BE2C (cell line): Measurements from ENCODE around the gene BEST3.

ENCODE experiments used
- DNase-seq: peaks from one replicate; pipeline ENCODE4 v3.0.0-alpha.2; 2020
- H3K27me3 ChIP-seq: fragments of 250-450 bp; sonication (Bioruptor Pico); 2 replicates; pipeline ENCODE4 v1.5.1; 2020; ENCODE audit warnings: mild to moderate bottlenecking
- H3K36me3 ChIP-seq: fragments of 250-450 bp; sonication (Bioruptor Pico); 2 replicates; pipeline ENCODE4 v1.5.1; 2020; ENCODE audit warnings: mild to moderate bottlenecking
- H3K4me1 ChIP-seq: fragments of 250-450 bp; sonication (Bioruptor Pico); 2 replicates; pipeline ENCODE4 v1.5.1; 2020
- H3K4me3 ChIP-seq: 2 replicates; pipeline ENCODE4 v1.5.1; 2011; ENCODE audit warnings: low read depth, low read length
- H3K9me3 ChIP-seq: fragments of 250-450 bp; sonication (Bioruptor Pico); 2 replicates; pipeline ENCODE4 v1.5.1; 2020
- TF ChIP-seq, protein P1 (sequence below): IDR thresholded peaks from 2 replicates; pipeline ENCODE4 v1.5.1; 2012; ENCODE audit warnings: mild to moderate bottlenecking, low read depth, low read length

The BEST3 gene

DNA sequence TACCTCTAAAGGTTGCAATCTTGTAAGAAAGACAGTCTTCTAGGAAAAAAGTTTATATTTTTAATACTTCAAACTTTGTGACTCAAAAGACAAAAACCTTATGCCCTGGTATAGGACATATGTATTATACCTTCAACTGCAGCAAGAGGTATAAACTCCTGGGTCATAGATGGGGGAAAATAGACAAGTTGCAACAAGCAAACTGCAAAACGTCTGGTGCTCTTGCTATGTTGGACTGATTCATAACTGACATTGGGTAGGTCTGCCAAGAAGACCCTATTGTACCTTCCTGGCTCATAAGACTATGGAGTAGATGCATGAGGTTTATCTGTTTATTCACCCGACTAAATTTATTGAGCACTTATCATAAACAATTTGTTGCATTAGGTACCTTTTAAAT lies 40.9 kb downstream of the BEST3 start:
- peaks cover 10% of the 10 kb centered on the region; the same call in 1 of the 2 replicates for H3K27me3 ChIP-seq
- TF ChIP-seq, protein P1, sequence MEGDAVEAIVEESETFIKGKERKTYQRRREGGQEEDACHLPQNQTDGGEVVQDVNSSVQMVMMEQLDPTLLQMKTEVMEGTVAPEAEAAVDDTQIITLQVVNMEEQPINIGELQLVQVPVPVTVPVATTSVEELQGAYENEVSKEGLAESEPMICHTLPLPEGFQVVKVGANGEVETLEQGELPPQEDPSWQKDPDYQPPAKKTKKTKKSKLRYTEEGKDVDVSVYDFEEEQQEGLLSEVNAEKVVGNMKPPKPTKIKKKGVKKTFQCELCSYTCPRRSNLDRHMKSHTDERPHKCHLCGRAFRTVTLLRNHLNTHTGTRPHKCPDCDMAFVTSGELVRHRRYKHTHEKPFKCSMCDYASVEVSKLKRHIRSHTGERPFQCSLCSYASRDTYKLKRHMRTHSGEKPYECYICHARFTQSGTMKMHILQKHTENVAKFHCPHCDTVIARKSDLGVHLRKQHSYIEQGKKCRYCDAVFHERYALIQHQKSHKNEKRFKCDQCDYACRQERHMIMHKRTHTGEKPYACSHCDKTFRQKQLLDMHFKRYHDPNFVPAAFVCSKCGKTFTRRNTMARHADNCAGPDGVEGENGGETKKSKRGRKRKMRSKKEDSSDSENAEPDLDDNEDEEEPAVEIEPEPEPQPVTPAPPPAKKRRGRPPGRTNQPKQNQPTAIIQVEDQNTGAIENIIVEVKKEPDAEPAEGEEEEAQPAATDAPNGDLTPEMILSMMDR: no peak
- DNase-seq: no peak
- no peak overlapping the region for H3K4me3 ChIP-seq
- H3K36me3 ChIP-seq: no peaks in the 10 kb centered on the region
- H3K4me1 ChIP-seq: no peaks in the 10 kb centered on the region
- no peaks in the 10 kb centered on the region for H3K9me3 ChIP-seq

- no peak for DNase-seq
Observed at GRCh38 chr12:69657376-69658137, 41.5 kb downstream of the BEST3 start.

GRCh38 chr12:69655616-69656340 lies 43.3 kb downstream of the BEST3 start:
- H3K27me3 ChIP-seq: peaks cover 2% of the 10 kb centered on the region; the same call in 1 of the 2 replicates
- no peaks in the 10 kb centered on the region for H3K9me3 ChIP-seq
- no peak overlapping the region for H3K4me3 ChIP-seq
- H3K36me3 ChIP-seq: no peaks in the 10 kb centered on the region
- TF ChIP-seq, protein P1: no peak
- no peak for DNase-seq
- H3K4me1 ChIP-seq: no peaks in the 10 kb centered on the region

More at GRCh38 chr12:69657376-69658137, 41.5 kb downstream of the BEST3 start:
- TF ChIP-seq, protein P1: no peak
- H3K27me3 ChIP-seq: peaks cover 10% of the 10 kb centered on the region; the same call in 1 of the 2 replicates
- no peak overlapping the region for H3K4me3 ChIP-seq
- no peaks in the 10 kb centered on the region for H3K4me1 ChIP-seq
- no peaks in the 10 kb centered on the region for H3K36me3 ChIP-seq
- H3K9me3 ChIP-seq: no peaks in the 10 kb centered on the region

GRCh38 chr12:69653703-69654102 lies 45.4 kb downstream of the BEST3 start:
- TF ChIP-seq, protein P1: no peak
- Histone ChIP-seq H3K4me3 (no peak overlapping the region), H3K9me3 (no peaks in the 10 kb centered on the region), H3K36me3 (no peaks in the 10 kb centered on the region), H3K4me1 (no peaks in the 10 kb centered on the region), H3K27me3 (no peaks in the 10 kb centered on the region)
- DNase-seq: no peak

GRCh38 chr12:69651922-69652321 lies 47.2 kb downstream of the BEST3 start:
- Histone ChIP-seq H3K9me3 (no peaks in the 10 kb centered on the region), H3K27me3 (peaks cover 5% of the 10 kb centered on the region; the same call in 1 of the 2 replicates), H3K4me3 (no peak overlapping the region), H3K4me1 (no peaks in the 10 kb centered on the region), H3K36me3 (no peaks in the 10 kb centered on the region)
- TF ChIP-seq, protein P1: no peak
- DNase-seq: no peak

GRCh38 chr12:69649529-69649928 lies 49.6 kb downstream of the BEST3 start:
- H3K9me3 ChIP-seq: no peaks in the 10 kb centered on the region
- H3K4me3 ChIP-seq: no peak overlapping the region
- no peaks in the 10 kb centered on the region for H3K36me3 ChIP-seq
- DNase-seq: no peak
- no peaks in the 10 kb centered on the region for H3K4me1 ChIP-seq
- TF ChIP-seq, protein P1: no peak
- peaks cover 5% of the 10 kb centered on the region; the same call in 1 of the 2 replicates for H3K27me3 ChIP-seq
